Vagina (tissue), 2 donors: Measurements from ENCODE around the gene ST6GALNAC3. TPM values are rescaled to one million over a fixed set of nuclear protein-coding genes. Genes with fewer than 3 reads are reported as not detected.

ENCODE experiments used
- DNase-seq, 2 donors: peaks; one replicate each; pipeline ENCODE4 v3.0.0-alpha.2; 2017; ENCODE audit errors: extremely low spot score in 2 of 2
- H3K27ac ChIP-seq: fragments of 200-600 bp; sonication (generic); one replicate; pipeline ENCODE4 v1.5.1; 2019
- H3K27me3 ChIP-seq: fragments of 200-600 bp; sonication (generic); one replicate; pipeline ENCODE4 v1.5.1; 2019
- H3K36me3 ChIP-seq, 2 donors: fragments of 200-600 bp; sonication (generic); one replicate each; pipeline ENCODE4 v1.5.1; 2017 to 2019
- H3K4me1 ChIP-seq: fragments of 200-600 bp; sonication (generic); one replicate; pipeline ENCODE4 v1.5.1; 2019
- H3K4me3 ChIP-seq, 2 donors: fragments of 200-600 bp; sonication (generic); 1 replicate in 1 of 2; 2 replicates in 1 of 2; pipeline ENCODE4 v1.5.1; 2016 to 2019
- H3K9me3 ChIP-seq: fragments of 200-600 bp; sonication (generic); one replicate; pipeline ENCODE4 v1.5.1; 2019
- POLR2A ChIP-seq, 2 donors: fragments of 450-650 bp; IDR thresholded peaks; one replicate each; pipeline ENCODE4 v1.6.1; 2017; ENCODE audit warnings: antibody characterized with exemption in 2 of 2, mild to moderate bottlenecking in 2 of 2, moderate library complexity in 2 of 2
- POLR2AphosphoS5 ChIP-seq, 2 donors: sonication (generic); formaldehyde crosslinking; IDR thresholded peaks; one replicate each; pipeline ENCODE4 v1.9.0; 2017; ENCODE audit warnings: antibody characterized with exemption in 2 of 2, mild to moderate bottlenecking in 2 of 2, low read depth in 1 of 2; ENCODE audit not compliant: insufficient read depth in 1 of 2
- intact Hi-C: fragments of 100-400 bp; cut with DNase I; formaldehyde crosslinking; loops from one replicate; pipeline ENCODE4 v1.15.1; 2023
- total RNA-seq: library from RNA; depleted of rRNA; stranded (reverse); fragments of >200 nt; gene quantifications from one replicate; pipeline ENCODE4 v1.2.3, GENCODE V29; 2016
- TF ChIP-seq, protein P1 (sequence below), 3 experiments: fragments of 450-650 bp in 2 of 3; fragments of 200-600 bp in 1 of 3; sonication (generic) in 1 of 3; IDR thresholded peaks; one replicate each; pipeline ENCODE4 v1.5.1; 2017 to 2019; ENCODE audit warnings: antibody characterized with exemption in 3 of 3, mild to moderate bottlenecking in 2 of 3, moderate library complexity in 2 of 3

ST6GALNAC3 gene
- total RNA-seq, 1 donor from 2014 or later, result 21.1 TPM

GRCh38 chr1:76450229-76450628 is 375.7 kb downstream of the ST6GALNAC3 start:
- intact Hi-C loops, result no loop called here
- H3K4me3 ChIP-seq, result no peak overlapping the region
- H3K36me3 ChIP-seq, result no peaks in the 10 kb centered on the region
- no peaks in the 10 kb centered on the region for H3K4me1 ChIP-seq
- no peak for DNase-seq
- no peaks in the 10 kb centered on the region for H3K9me3 ChIP-seq
- no peaks in the 10 kb centered on the region for H3K27me3 ChIP-seq
- no peak for TF ChIP-seq POLR2AphosphoS5 (IDR thresholded peaks at IDR 0.05; ENCODE audit: insufficient read depth in 1 of 2, low read depth in 1 of 2)
- TF ChIP-seq POLR2A (IDR thresholded peaks at IDR 0.05), result no peak
- TF ChIP-seq, protein P1, sequence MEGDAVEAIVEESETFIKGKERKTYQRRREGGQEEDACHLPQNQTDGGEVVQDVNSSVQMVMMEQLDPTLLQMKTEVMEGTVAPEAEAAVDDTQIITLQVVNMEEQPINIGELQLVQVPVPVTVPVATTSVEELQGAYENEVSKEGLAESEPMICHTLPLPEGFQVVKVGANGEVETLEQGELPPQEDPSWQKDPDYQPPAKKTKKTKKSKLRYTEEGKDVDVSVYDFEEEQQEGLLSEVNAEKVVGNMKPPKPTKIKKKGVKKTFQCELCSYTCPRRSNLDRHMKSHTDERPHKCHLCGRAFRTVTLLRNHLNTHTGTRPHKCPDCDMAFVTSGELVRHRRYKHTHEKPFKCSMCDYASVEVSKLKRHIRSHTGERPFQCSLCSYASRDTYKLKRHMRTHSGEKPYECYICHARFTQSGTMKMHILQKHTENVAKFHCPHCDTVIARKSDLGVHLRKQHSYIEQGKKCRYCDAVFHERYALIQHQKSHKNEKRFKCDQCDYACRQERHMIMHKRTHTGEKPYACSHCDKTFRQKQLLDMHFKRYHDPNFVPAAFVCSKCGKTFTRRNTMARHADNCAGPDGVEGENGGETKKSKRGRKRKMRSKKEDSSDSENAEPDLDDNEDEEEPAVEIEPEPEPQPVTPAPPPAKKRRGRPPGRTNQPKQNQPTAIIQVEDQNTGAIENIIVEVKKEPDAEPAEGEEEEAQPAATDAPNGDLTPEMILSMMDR (IDR thresholded peaks at IDR 0.05), result no peak
- H3K27ac ChIP-seq, result no peak overlapping the region

DNA sequence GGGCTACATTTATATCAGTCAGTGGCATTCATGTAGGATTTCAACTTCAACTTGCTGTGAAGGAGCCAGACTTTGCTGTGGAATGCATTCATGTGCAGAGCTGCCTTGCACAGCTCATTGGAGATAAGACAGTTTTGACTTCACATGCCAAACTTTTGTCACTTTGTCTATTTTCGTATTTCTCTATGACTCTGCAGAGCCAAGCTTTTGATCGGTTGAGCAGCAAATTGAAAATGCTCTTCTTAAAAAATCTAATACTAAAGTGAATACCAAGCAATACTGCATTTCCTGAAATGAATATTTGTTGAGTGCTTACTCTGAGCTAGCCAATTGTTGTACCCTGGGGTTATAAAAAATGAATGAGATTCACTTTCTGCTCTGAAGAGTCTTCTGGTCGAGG is 388.7 kb downstream of the ST6GALNAC3 start:
- H3K36me3 ChIP-seq, result no peaks in the 10 kb centered on the region
- H3K4me1 ChIP-seq, result no peaks in the 10 kb centered on the region
- no peak overlapping the region for H3K4me3 ChIP-seq
- no peaks in the 10 kb centered on the region for H3K9me3 ChIP-seq
- TF ChIP-seq POLR2AphosphoS5 (IDR thresholded peaks at IDR 0.05; ENCODE audit: insufficient read depth in 1 of 2, low read depth in 1 of 2), result no peak
- TF ChIP-seq, protein P1 (IDR thresholded peaks at IDR 0.05), result no peak
- no peak for TF ChIP-seq POLR2A (IDR thresholded peaks at IDR 0.05)
- DNase-seq, result no peak
- intact Hi-C loops, result no loop called here
- no peaks in the 10 kb centered on the region for H3K27me3 ChIP-seq
- no peak overlapping the region for H3K27ac ChIP-seq

- intact Hi-C loops, result no loop called here
- no peak overlapping the region for H3K27ac ChIP-seq
- no peaks in the 10 kb centered on the region for H3K27me3 ChIP-seq
- no peak overlapping the region for H3K4me3 ChIP-seq
- H3K9me3 ChIP-seq, result no peaks in the 10 kb centered on the region
- TF ChIP-seq, protein P1 (IDR thresholded peaks at IDR 0.05), result no peak
- TF ChIP-seq POLR2AphosphoS5 (IDR thresholded peaks at IDR 0.05; ENCODE audit: insufficient read depth in 1 of 2, low read depth in 1 of 2) (no peak), POLR2A (IDR thresholded peaks at IDR 0.05) (no peak)
- no peak for DNase-seq
- no peaks in the 10 kb centered on the region for H3K4me1 ChIP-seq
- H3K36me3 ChIP-seq, result no peaks in the 10 kb centered on the region
These were observed 389.3 kb downstream of the ST6GALNAC3 start for GRCh38 chr1:76463849-76464248.

DNA sequence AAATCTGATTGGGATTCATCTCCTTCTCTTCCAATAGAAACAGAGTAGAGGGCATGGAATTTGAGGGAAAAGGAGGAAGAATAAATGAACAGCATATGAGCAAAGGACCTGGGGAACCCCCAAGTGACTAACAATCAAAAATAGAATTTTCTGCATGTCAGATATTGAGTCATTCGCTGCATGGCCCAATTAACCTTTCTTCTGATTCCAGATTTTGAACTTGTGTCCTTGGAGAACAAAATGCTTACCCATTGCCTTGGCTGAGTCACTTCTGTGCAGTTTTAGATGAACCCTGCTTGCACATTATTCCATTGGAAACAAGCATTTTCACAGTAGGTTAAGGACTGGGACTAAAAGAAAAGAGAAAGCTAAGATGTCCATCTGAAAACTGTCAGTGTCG is 390.5 kb downstream of the ST6GALNAC3 start:
- H3K27me3 ChIP-seq, result no peaks in the 10 kb centered on the region
- no peak for DNase-seq
- TF ChIP-seq POLR2A (IDR thresholded peaks at IDR 0.05) (no peak), POLR2AphosphoS5 (IDR thresholded peaks at IDR 0.05; ENCODE audit: insufficient read depth in 1 of 2, low read depth in 1 of 2) (no peak)
- TF ChIP-seq, protein P1 (IDR thresholded peaks at IDR 0.05), result no peak
- no peaks in the 10 kb centered on the region for H3K9me3 ChIP-seq
- no peak overlapping the region for H3K27ac ChIP-seq
- intact Hi-C loops, result no loop called here
- H3K4me3 ChIP-seq, result no peak overlapping the region
- H3K36me3 ChIP-seq, result no peaks in the 10 kb centered on the region
- no peaks in the 10 kb centered on the region for H3K4me1 ChIP-seq

GRCh38 chr1:76470166-76470565 is 395.6 kb downstream of the ST6GALNAC3 start:
- no peak overlapping the region for H3K4me3 ChIP-seq
- H3K4me1 ChIP-seq, result no peaks in the 10 kb centered on the region
- intact Hi-C loops, result no loop called here
- no peaks in the 10 kb centered on the region for H3K9me3 ChIP-seq
- H3K27me3 ChIP-seq, result no peaks in the 10 kb centered on the region
- no peak for TF ChIP-seq POLR2A (IDR thresholded peaks at IDR 0.05)
- DNase-seq, result no peak
- no peaks in the 10 kb centered on the region for H3K36me3 ChIP-seq
- no peak overlapping the region for H3K27ac ChIP-seq

DNA sequence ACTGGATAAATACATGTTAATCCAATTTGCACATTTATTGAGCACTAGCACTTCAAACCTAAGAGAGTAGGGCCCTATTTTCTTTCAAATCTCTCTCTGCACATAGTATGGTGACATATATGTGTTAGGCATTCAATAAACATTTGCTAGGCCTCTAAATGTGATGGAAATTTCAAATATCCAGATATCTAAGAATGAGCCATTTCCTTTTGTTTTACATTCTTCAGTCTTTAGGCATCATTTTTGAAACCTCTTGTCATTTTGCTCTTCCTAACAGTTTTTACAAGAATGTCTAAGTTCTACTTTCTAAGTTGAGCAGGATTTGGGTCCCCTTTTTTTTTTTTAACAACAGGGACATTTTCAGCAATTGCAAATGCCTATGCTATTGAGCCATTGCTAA is 397.0 kb downstream of the ST6GALNAC3 start:
- Histone ChIP-seq H3K9me3 (no peaks in the 10 kb centered on the region), H3K4me1 (no peaks in the 10 kb centered on the region), H3K27ac (no peak overlapping the region), H3K36me3 (no peaks in the 10 kb centered on the region), H3K4me3 (no peak overlapping the region), H3K27me3 (no peaks in the 10 kb centered on the region)
- no peak for TF ChIP-seq POLR2AphosphoS5 (IDR thresholded peaks at IDR 0.05; ENCODE audit: insufficient read depth in 1 of 2, low read depth in 1 of 2)
- TF ChIP-seq, protein P1 (IDR thresholded peaks at IDR 0.05), result no peak
- no peak for TF ChIP-seq POLR2A (IDR thresholded peaks at IDR 0.05)
- intact Hi-C loops, result no loop called here
- no peak for DNase-seq
